MM.1S (cell line): ENCODE data around the gene TEX2.

Source experiments
- EZH2phosphoT487 ChIP-seq: fragments of 300-600 bp; sonication (generic); IDR thresholded peaks from 2 replicates; pipeline ENCODE4 v1.6.1; 2018; ENCODE audit warnings: antibody characterized with exemption, low read length
- TF ChIP-seq, protein P1 (sequence below): fragments of 300-600 bp; sonication (generic); IDR thresholded peaks from 2 replicates; pipeline ENCODE4 v1.5.1; 2016; ENCODE audit warnings: antibody characterized with exemption, low read length, mixed read lengths

DNA sequence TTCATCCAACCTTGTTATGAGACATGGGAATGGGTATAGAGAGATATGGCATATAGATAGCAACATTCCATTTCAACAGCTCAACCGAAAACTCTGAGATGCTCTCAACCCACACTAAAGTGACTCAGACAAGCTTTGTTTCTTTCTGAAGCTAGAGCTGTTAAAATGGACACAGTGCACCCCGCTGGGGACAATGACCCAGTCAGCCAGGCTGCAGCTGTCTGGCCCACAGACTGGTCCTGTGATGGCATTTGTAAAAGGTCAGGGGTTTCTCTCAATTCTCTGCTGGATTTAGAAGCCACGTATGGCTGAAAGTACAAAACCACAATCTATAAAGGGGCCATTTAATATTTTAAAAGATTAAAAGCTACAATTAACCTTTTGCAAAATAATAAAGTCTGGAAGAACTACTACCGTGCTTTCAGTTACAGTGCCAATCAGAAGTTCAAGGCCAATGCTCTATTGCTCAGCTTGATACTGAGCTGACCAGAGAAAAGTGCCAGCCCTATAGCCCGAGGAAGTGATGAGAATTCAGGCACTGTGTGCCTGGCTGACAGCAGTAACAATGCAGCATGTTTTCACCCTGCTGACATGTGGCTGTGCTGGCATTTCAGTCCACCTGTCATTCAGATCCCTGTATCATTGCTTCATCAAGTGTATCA is 60.2 kb downstream of the TEX2 start:
- TF ChIP-seq, protein P1, sequence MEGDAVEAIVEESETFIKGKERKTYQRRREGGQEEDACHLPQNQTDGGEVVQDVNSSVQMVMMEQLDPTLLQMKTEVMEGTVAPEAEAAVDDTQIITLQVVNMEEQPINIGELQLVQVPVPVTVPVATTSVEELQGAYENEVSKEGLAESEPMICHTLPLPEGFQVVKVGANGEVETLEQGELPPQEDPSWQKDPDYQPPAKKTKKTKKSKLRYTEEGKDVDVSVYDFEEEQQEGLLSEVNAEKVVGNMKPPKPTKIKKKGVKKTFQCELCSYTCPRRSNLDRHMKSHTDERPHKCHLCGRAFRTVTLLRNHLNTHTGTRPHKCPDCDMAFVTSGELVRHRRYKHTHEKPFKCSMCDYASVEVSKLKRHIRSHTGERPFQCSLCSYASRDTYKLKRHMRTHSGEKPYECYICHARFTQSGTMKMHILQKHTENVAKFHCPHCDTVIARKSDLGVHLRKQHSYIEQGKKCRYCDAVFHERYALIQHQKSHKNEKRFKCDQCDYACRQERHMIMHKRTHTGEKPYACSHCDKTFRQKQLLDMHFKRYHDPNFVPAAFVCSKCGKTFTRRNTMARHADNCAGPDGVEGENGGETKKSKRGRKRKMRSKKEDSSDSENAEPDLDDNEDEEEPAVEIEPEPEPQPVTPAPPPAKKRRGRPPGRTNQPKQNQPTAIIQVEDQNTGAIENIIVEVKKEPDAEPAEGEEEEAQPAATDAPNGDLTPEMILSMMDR = no peak
- no peak for TF ChIP-seq EZH2phosphoT487
